Measurements from ENCODE around the gene ZDHHC7.
"Not testable (repeated sequence)": the region's sequence is repeated elsewhere in the genome, so short reads cannot be mapped to it uniquely, and the experiment has no call there.

Gene ZDHHC7

GRCh38 chr16:85033171-85033570 is 21.8 kb upstream of the ZDHHC7 start:
- H3K27ac Mint-ChIP-seq = no peak overlapping the region

GRCh38 chr16:85032187-85032586 is 20.9 kb upstream of the ZDHHC7 start:
- Mint-ChIP-seq H3K27me3 (ENCODE audit: low read depth) (peaks cover 26% of the 10 kb centered on the region), H3K4me3 (peak overlapping the region in 1 of 3 experiments; percentile 36)

More at GRCh38 chr16:85033171-85033570, 21.8 kb upstream of the ZDHHC7 start:
- peaks cover 24% of the 10 kb centered on the region for H3K27me3 Mint-ChIP-seq (ENCODE audit: low read depth)
- no peaks in the 10 kb centered on the region for H3K9me3 Mint-ChIP-seq
- no peaks in the 10 kb centered on the region for H3K36me3 Mint-ChIP-seq (ENCODE audit: low read depth)
- TF ChIP-seq CTCF (IDR thresholded peaks at IDR 0.05; ENCODE audit: unreplicated experiment in 3 of 3) = no peak
- H3K4me1 Mint-ChIP-seq = peaks cover 24% of the 10 kb centered on the region
- H3K4me3 Mint-ChIP-seq = no peak overlapping the region

GRCh38 chr16:85031451-85031850 is 20.1 kb upstream of the ZDHHC7 start:
- no peaks in the 10 kb centered on the region for H3K36me3 Mint-ChIP-seq (ENCODE audit: low read depth)
- H3K9me3 Mint-ChIP-seq = no peaks in the 10 kb centered on the region
- peaks cover 29% of the 10 kb centered on the region for H3K4me1 Mint-ChIP-seq
- peak overlapping the region; percentile 3 to 60 (median 30) for H3K4me3 Mint-ChIP-seq
- peaks cover 26% of the 10 kb centered on the region for H3K27me3 Mint-ChIP-seq (ENCODE audit: low read depth)
- no peak for TF ChIP-seq CTCF (IDR thresholded peaks at IDR 0.05; ENCODE audit: unreplicated experiment in 3 of 3)
- H3K27ac Mint-ChIP-seq = peak overlapping the region in 1 of 3 experiments; percentile 44

More at GRCh38 chr16:85032187-85032586, 20.9 kb upstream of the ZDHHC7 start:
- H3K27ac Mint-ChIP-seq; H3K9me3 Mint-ChIP-seq; H3K36me3 Mint-ChIP-seq (ENCODE audit: low read depth): not testable (repeated sequence)
- H3K4me1 Mint-ChIP-seq = peaks cover 24% of the 10 kb centered on the region

DNA sequence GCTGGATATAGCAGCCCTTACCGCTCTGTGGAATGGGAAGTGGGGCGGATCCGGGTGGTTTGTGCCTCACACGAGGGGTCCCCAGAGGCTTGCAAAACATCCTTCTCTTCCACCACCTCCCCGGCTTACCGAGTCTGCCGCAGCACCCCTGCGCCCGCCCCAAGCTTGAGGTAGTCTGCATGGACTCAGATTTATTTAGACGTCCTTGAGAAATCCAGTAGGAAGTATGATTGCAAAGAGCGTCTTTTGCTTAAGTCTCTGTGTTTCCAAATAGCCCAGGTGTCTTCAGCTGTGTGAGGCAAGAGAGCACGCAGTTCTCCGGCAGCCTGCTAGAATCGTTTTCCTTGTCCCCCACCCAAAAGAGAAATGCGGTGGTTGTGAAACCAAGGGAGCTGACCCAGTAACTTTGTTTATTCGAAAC is 18.7 kb upstream of the ZDHHC7 start:
- H3K27me3 Mint-ChIP-seq (ENCODE audit: low read depth) = peaks cover 26% of the 10 kb centered on the region
- H3K36me3 Mint-ChIP-seq (ENCODE audit: low read depth) = no peaks in the 10 kb centered on the region
- H3K9me3 Mint-ChIP-seq = no peaks in the 10 kb centered on the region
- no peak for TF ChIP-seq CTCF (IDR thresholded peaks at IDR 0.05; ENCODE audit: unreplicated experiment in 3 of 3)
- H3K4me3 Mint-ChIP-seq = peak overlapping the region in 2 of 3 experiments; percentile 38 to 39
- peaks cover 29% of the 10 kb centered on the region for H3K4me1 Mint-ChIP-seq
- H3K27ac Mint-ChIP-seq = peak overlapping the region in 1 of 3 experiments; percentile 23

GRCh38 chr16:85029408-85029784 is 18.1 kb upstream of the ZDHHC7 start:
- Mint-ChIP-seq H3K27ac (peak overlapping the region in 2 of 3 experiments; percentile 23 to 25), H3K4me1 (peaks cover 29% of the 10 kb centered on the region)

DNA sequence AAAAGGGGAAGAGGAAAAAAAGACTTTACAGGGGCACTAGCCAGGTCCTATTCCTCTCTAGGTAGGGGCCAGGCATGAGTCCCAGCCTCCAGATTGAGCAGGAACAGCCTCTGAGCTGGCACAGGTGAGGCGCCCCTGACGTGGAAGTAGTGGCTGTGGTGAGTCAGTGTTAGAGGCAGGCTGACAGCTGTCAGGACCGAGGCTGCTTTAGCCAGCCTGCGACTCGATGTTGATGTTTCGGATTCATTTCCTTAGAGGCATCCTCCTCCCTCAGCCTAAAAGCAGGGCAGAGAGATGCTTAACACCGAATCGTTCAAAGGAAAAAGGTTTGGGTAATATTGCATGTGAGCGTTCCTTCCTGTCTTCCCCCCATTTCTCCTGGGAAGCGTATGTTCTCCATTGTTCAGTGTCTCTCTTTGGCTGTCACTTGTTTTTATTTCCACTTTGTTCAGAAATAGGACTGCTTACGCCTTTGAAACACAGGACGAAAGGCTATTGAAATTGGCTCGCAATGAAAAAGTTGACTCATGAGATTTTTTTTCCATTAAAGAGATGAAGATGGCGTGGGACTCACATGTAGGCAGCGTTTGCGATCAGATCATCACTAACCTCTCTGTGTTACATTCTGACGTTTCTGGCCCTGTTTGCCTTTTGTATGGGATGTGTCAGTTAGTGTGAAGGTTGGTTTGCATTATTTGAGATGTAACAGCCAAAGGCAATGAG is 17.5 kb upstream of the ZDHHC7 start:
- no peak for TF ChIP-seq CTCF (IDR thresholded peaks at IDR 0.05; ENCODE audit: unreplicated experiment in 3 of 3)
- Mint-ChIP-seq H3K27me3 (ENCODE audit: low read depth) (peaks cover 26% of the 10 kb centered on the region), H3K4me1 (peaks cover 29% of the 10 kb centered on the region), H3K27ac (peak overlapping the region; percentile 1 to 25 (median 23)), H3K4me3 (peak overlapping the region; percentile 81 to 90 (median 82)), H3K36me3 (ENCODE audit: low read depth) (no peaks in the 10 kb centered on the region), H3K9me3 (no peaks in the 10 kb centered on the region)

More at GRCh38 chr16:85029408-85029784, 18.1 kb upstream of the ZDHHC7 start:
- Mint-ChIP-seq H3K9me3 (no peaks in the 10 kb centered on the region), H3K36me3 (ENCODE audit: low read depth) (no peaks in the 10 kb centered on the region), H3K4me3 (peak overlapping the region; percentile 81 to 90 (median 82)), H3K27me3 (ENCODE audit: low read depth) (peaks cover 26% of the 10 kb centered on the region)
- TF ChIP-seq CTCF (IDR thresholded peaks at IDR 0.05; ENCODE audit: unreplicated experiment in 3 of 3) = no peak
